ENCODE measurements around the gene LSP1.

GRCh38 chr11:1861435-1862411 lies 8.8 kb downstream of the LSP1 start:
- no peak for TF ChIP-seq CTCF (IDR thresholded peaks at IDR 0.05; ENCODE audit: poor library complexity)
- TF ChIP-seq EZH2 (IDR thresholded peaks at IDR 0.05; ENCODE audit: borderline replicate concordance) = no peak
